Skeletal muscle tissue (tissue), 4 donors: ENCODE measurements around the gene TNIP1. TPM values are rescaled to one million over a fixed set of nuclear protein-coding genes. Genes with fewer than 3 reads are reported as not detected.

ENCODE experiments used
- H3K27ac ChIP-seq: one replicate; pipeline ENCODE4 v1.7.0; 2013; ENCODE audit warnings: mild to moderate bottlenecking, low read depth, low read length, inconsistent platforms
- H3K27me3 ChIP-seq, 3 donors: one replicate each; pipeline ENCODE4 v1.7.0; 2013; ENCODE audit warnings: low read length in 3 of 3; ENCODE audit not compliant: control insufficient read depth in 3 of 3, insufficient read depth in 3 of 3
- H3K36me3 ChIP-seq, 3 donors: one replicate each; pipeline ENCODE4 v1.7.0; 2013; ENCODE audit warnings: low read length in 3 of 3; ENCODE audit not compliant: control insufficient read depth in 3 of 3, insufficient read depth in 3 of 3
- H3K4me1 ChIP-seq, 3 donors: one replicate each; pipeline ENCODE4 v1.7.0; 2013; ENCODE audit warnings: low read length in 3 of 3, mild to moderate bottlenecking in 3 of 3; ENCODE audit not compliant: control insufficient read depth in 3 of 3, insufficient read depth in 3 of 3
- H3K4me3 ChIP-seq, 3 donors: one replicate each; pipeline ENCODE4 v1.7.0; 2013; ENCODE audit warnings: low read length in 3 of 3
- H3K9ac ChIP-seq, 3 donors: one replicate each; pipeline ENCODE4 v1.7.0; 2013; ENCODE audit warnings: low read length in 3 of 3, mild to moderate bottlenecking in 3 of 3, moderate library complexity in 2 of 3, low read depth in 1 of 3
- H3K9me3 ChIP-seq, 3 donors: one replicate each; pipeline ENCODE4 v1.7.0; 2013; ENCODE audit warnings: low read length in 3 of 3; ENCODE audit not compliant: control insufficient read depth in 3 of 3
- total RNA-seq: library from RNA; depleted of rRNA; stranded (reverse); fragments of >200 nt; gene quantifications from one replicate; pipeline ENCODE4 v1.2.3, GENCODE V29; 2014
- donor health status: Osteomylitis.

Gene TNIP1
- total RNA-seq, 1 donor from 2014 or later, result 42.8 TPM

- Histone ChIP-seq H3K36me3 (peaks cover 65 to 74% (median 74%) of the 10 kb centered on the region in 3 donors), H3K4me1 (peaks cover 45 to 49% (median 47%) of the 10 kb centered on the region in 3 donors), H3K9me3 (no peaks in the 10 kb centered on the region), H3K27ac (peak overlapping the region; percentile 36), H3K9ac (no peak overlapping the region), H3K27me3 (no peaks in the 10 kb centered on the region), H3K4me3 (no peak overlapping the region)
These were observed 40.3 kb upstream of the TNIP1 start for GRCh38 chr5:151121095-151121494.

DNA sequence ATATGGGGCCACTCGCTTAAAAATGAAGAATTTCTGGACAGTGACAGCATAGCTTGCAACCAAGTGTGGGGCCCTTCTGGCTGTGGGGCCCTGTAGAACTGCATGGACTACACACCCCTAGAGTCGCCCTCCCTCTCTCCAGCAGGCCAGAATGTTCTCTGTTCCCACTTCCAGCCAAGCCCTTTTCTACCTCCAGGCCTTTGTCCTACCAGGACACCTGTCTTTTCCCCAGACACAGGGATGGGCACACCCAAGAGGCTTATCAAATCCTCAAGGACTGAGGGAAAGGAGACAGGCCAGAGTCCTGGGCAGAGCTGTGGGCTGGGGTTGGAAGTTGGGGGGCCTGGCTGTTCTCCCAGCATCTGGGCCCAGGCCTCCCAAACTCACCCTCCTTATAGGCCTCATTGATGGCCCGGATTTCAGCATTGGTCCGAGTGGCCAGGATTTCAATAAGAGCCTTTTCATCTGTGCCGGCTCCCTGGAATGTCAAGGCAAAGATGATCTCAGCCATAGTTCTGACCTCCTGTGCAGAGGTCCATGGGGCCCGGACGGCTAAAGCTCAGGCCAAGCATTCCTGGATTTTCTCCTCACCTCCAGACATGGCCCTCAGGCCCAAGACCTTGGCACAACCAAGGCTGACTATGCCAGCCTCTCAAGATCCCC lies 38.2 kb upstream of the TNIP1 start:
- Histone ChIP-seq H3K4me3 (no peak overlapping the region), H3K27ac (no peak overlapping the region), H3K4me1 (peaks cover 26 to 30% (median 29%) of the 10 kb centered on the region in 3 donors), H3K9ac (no peak overlapping the region), H3K27me3 (no peaks in the 10 kb centered on the region), H3K9me3 (no peaks in the 10 kb centered on the region), H3K36me3 (peaks cover 64 to 74% (median 64%) of the 10 kb centered on the region in 3 donors)

DNA sequence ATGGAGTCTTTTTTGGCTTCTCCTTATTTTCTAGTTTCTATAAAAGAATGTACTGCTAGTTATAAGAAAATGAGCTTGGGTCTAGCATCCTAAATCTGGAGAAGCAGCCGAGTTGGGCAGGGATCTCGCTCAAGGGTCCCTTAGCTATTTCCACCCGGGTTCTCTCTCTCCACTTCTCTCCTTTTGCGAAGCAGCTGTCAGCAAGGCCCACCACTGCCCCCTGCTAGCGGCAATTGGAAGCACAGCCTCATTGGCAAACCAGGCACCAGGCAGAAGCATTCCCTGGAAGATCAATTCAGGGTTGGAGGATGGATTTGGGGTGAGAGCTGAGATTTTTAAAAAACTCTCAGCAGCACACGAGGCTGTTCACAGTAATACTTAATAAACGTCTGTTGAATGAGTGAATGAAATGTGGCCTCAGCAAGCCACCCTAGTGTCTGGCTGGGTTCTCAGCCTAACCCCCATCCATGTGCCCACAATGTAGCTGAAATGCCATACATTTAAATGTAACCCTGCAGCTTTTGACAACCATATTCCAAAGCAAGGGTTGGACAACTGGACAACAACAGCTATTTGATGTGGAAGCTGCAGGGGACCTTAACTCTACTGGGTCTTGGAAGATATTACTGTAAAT lies 34.6 kb upstream of the TNIP1 start:
- H3K27ac ChIP-seq, result no peak overlapping the region

DNA sequence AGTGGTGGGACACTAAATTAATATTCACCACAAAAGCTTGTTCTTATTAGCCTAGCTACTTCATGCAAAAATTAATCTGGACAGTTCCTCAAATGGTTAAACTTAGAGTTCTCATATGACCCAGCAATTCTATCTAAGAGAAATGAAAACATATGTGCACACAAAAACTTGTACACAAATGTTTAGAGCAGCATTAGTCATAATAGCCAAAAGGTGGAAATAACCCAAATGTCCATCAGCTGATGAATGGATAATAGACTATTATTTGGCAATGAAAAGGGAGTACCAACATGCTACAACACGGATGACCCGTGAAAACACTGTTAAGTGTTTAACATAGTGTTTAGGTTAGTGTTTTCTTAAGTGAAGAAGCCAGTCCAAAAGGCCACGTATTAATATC lies 32.8 kb upstream of the TNIP1 start:
- Histone ChIP-seq H3K27ac (no peak overlapping the region), H3K27me3 (no peaks in the 10 kb centered on the region), H3K4me3 (no peak overlapping the region), H3K36me3 (peaks cover 40 to 52% (median 41%) of the 10 kb centered on the region in 3 donors), H3K4me1 (peaks cover 22 to 30% (median 29%) of the 10 kb centered on the region in 3 donors), H3K9me3 (no peaks in the 10 kb centered on the region), H3K9ac (no peak overlapping the region)

More for the DNA sequence above, 34.6 kb upstream of the TNIP1 start:
- Histone ChIP-seq H3K9ac (no peak overlapping the region), H3K9me3 (no peaks in the 10 kb centered on the region), H3K4me3 (no peak overlapping the region), H3K4me1 (peaks cover 12% of the 10 kb centered on the region in 3 donors), H3K27me3 (no peaks in the 10 kb centered on the region), H3K36me3 (peaks cover 41 to 52% (median 43%) of the 10 kb centered on the region in 3 donors)

- peaks cover 37 to 51% (median 48%) of the 10 kb centered on the region in 3 donors for H3K36me3 ChIP-seq
- H3K27me3 ChIP-seq, result no peaks in the 10 kb centered on the region
- H3K4me3 ChIP-seq, result peak overlapping the region in 1 of 3 donors; percentile 11
- H3K4me1 ChIP-seq, result peaks cover 37 to 49% (median 45%) of the 10 kb centered on the region in 3 donors
- peak overlapping the region in 2 of 3 donors; percentile 62 to 65 for H3K9ac ChIP-seq
- peak overlapping the region; percentile 71 for H3K27ac ChIP-seq
- no peaks in the 10 kb centered on the region for H3K9me3 ChIP-seq
These were observed 30.2 kb upstream of the TNIP1 start for GRCh38 chr5:151110992-151111391.

- Histone ChIP-seq H3K4me3 (peak overlapping the region in 1 of 3 donors; percentile 11), H3K36me3 (peaks cover 32 to 54% (median 51%) of the 10 kb centered on the region in 3 donors), H3K9me3 (no peaks in the 10 kb centered on the region), H3K27me3 (no peaks in the 10 kb centered on the region), H3K9ac (peak overlapping the region in 2 of 3 donors; percentile 62 to 65), H3K4me1 (peaks cover 42 to 56% (median 53%) of the 10 kb centered on the region in 3 donors), H3K27ac (peak overlapping the region; percentile 71)
These were observed 29.4 kb upstream of the TNIP1 start for GRCh38 chr5:151110122-151110681.

DNA sequence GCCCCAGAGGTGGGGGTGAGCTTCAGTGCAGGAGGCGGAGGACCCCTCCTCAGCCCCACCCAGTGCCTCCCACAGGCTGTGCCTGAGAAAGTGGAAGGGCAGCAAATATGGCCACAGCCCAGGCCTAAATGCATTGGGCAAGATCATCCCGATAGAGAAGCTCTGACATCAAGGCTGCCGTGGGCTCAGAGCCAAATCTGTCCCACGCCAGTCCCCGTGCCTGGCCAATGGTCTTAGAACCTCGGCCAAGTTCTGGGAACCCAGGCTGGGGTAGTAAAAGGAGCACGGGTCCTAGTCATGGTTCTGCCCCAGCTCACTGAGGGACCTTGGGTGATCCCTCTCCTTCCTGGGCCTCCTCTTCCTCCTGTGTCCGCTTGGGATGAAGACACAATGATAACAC lies 27.7 kb upstream of the TNIP1 start:
- Histone ChIP-seq H3K4me3 (no peak overlapping the region), H3K9me3 (no peaks in the 10 kb centered on the region), H3K4me1 (peaks cover 48 to 66% (median 63%) of the 10 kb centered on the region in 3 donors), H3K27me3 (no peaks in the 10 kb centered on the region), H3K27ac (no peak overlapping the region), H3K9ac (peak overlapping the region in 1 of 3 donors; percentile 54), H3K36me3 (peaks cover 39 to 67% (median 61%) of the 10 kb centered on the region in 3 donors)

- Histone ChIP-seq H3K4me3 (peak overlapping the region in 1 of 3 donors; percentile 31), H3K27me3 (no peaks in the 10 kb centered on the region), H3K9me3 (no peaks in the 10 kb centered on the region), H3K9ac (peak overlapping the region in 1 of 3 donors; percentile 54), H3K27ac (no peak overlapping the region), H3K36me3 (peaks cover 42 to 68% (median 64%) of the 10 kb centered on the region in 3 donors), H3K4me1 (peaks cover 48 to 66% (median 63%) of the 10 kb centered on the region in 3 donors)
These were observed 27.1 kb upstream of the TNIP1 start for GRCh38 chr5:151107738-151108520.

- H3K9ac ChIP-seq, result no peak overlapping the region
- H3K4me3 ChIP-seq, result no peak overlapping the region
- H3K27ac ChIP-seq, result no peak overlapping the region
- peaks cover 48 to 66% (median 63%) of the 10 kb centered on the region in 3 donors for H3K4me1 ChIP-seq
- no peaks in the 10 kb centered on the region for H3K9me3 ChIP-seq
- H3K36me3 ChIP-seq, result peaks cover 40 to 76% (median 60%) of the 10 kb centered on the region in 3 donors
- H3K27me3 ChIP-seq, result no peaks in the 10 kb centered on the region
These were observed 26.2 kb upstream of the TNIP1 start for GRCh38 chr5:151107084-151107483.
